ENCODE data around the gene CD34.

CD34 gene

DNA sequence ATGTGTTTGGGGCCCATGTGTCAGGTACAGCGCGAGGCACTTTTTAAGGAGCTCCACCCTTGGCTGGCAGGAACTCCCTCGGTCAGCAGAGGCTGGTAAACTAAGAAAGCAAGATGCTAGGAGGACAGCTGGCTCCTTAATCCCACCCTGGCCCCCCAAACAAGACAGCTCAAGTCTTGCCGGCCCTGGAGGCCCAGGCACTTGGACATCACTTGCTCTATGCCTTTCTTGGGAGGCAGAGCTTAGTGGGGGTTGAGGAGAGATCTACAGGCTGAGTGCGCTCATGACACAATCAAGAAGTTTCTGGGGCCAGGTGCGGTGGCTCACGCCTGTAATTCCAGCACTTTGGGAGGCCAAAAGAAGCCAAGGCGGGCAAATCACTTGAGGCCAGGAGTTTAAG, 78.1 kb downstream of the CD34 start:
- no peak for DNase-seq (ENCODE audit: low spot score)

DNA sequence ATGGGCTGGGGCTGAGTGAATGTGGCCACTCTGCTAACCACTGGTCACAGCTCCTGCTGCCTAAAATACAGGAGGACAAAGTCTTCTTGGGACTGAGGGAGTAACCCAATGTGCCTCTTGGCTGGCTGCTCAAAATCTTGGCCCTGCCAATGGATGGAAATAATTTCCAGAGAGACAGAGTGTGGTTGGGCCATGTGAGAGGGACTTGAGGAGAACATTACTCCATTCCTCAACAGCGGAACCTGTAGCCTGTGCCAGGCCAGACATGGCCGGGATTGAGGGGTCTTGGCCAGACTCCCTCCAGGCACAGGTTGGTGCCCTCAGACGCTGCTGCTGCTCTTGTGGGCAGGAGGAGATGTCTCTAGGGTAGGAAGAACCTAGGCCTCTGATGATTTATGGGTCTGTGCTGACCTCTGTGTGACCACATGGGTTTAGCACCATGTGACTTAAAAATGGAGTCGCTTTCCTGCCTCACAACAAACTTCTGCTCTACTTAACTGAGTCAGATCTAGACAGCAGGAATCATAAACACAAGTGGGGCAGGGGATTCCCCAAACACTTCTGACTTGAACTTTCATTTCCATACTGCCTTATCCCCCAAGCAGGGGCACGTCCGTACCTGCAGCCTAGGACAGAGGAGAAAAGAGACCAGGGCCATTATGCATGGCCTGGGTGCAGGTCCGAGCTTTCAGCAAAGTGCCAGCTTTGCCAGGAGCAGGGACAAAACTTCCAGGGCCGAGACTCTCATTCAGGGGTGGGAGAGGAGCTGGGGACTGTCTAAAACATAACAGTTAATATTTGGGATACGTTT, 79.2 kb downstream of the CD34 start:
- DNase-seq (ENCODE audit: low spot score): peak; percentile 85

Measured in activated CD4-positive, alpha-beta T cell treated with anti-CD3 and anti-CD28 coated beads, Interleukin-2, Interleukin-4, amounts not matched to agents 100 ng/mL and 50 ng/mL, durations not matched to agents 16 hours and 8 hours (primary cell).